Activated CD4-positive, CD25-positive, alpha-beta regulatory T cell treated with anti-CD3 and anti-CD28 coated beads, Interleukin-2, amount 50 U/mL, for 24 hours (primary cell): Measurements from ENCODE around the gene GDA.

ENCODE experiments used
- ATAC-seq, 2 donors: fragments of 150-1000 bp; cut with Tn5 transposase; one replicate each; pipeline ENCODE4 v1.10.0; 2021; ENCODE audit warnings: mild to moderate bottlenecking in 1 of 2, moderate library complexity in 1 of 2

The GDA gene

DNA sequence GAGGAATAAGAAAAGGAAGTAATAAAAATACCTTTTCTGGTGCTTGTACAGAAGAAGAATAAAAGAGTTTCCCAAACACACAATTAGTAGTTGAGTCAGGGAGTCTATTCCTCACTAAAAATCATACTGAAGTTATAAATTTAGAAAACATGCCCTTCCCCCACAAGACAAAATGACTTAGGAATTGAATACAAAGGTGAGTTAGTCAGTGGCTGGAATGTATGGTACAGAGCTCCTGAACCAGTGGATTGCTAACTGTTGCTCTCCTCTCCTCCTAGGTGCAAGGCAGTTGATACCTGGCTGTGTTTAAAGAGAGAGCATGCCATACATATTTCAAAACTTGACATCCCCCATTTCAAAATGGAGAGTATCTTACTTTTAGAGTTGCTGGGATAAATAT lies 1.9 kb downstream of the GDA start:
- no peak for ATAC-seq

DNA sequence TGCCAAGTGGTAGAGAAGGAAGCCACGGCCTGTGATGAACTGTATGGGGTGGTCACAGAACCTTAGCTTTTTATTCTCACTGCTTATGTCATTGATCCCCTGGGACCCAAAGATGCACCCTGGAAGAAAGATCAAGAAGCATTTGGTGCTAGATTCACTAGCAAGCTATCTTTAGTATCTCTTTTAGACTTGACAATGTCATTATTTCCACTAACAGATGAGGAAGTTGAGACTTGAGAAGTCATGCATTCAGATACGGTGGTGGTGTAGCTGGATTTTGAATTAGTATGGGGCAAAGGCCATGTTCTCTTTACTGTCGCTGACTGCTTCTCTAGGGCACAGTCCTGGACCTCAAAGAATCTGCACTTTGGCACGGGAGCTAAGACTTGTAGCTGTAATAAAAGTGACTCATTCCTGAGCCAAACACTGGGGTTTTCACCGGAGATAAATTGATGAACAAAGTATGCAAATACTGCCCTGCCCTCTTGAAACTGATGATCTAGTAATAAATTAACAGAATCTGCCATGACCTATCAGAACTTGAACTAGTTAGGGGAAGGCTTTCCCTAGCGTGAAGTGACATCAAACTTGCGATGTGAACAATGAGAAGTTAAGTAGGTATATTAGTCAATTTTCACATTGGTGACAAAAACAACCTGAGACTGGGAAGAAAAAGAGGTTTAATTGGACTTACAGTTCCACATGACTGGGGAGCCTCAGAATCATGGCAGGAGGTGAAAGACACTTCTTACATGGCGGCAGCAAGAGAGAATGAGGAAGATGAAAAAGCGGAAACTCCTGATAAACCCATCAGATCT lies 5.4 kb downstream of the GDA start:
- ATAC-seq, result no peak

DNA sequence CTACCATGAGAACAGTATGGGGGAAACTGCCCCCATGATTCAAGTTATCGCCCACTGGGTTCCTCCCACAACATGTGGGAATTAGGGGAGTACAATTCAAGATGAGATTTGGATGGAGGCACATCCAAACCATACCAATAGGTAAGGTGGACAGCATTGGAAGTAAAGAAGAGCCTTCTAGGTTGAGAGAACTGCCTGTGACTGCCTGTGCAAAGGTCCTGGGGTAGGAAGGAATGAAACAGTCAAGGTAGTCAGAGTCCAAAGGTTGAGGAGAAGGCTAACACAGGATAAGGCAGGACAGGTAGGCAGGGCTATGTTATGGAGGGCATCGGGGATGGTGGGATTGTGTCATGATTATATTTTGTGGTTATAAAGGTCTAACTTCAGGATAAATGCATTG lies 6.1 kb downstream of the GDA start:
- ATAC-seq, result no peak

DNA sequence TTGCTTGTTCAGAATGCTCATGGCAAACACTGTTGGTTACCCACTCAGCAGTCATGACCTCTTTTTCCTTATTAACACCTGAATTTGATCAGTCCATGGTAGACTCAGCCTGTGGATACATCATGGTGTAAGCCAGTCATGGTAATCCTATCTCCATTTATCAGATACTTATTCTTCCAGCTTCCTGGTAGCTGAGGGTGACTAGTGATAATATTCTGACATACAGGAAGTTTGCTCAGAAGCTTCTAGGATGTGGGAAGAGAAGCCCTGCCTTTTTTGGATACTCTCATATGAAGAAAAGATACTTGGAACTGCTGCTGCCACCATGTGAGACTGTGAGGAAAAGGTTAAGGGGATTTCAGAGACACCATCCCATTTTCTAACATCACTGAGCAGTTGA lies 7.3 kb downstream of the GDA start:
- no peak for ATAC-seq

DNA sequence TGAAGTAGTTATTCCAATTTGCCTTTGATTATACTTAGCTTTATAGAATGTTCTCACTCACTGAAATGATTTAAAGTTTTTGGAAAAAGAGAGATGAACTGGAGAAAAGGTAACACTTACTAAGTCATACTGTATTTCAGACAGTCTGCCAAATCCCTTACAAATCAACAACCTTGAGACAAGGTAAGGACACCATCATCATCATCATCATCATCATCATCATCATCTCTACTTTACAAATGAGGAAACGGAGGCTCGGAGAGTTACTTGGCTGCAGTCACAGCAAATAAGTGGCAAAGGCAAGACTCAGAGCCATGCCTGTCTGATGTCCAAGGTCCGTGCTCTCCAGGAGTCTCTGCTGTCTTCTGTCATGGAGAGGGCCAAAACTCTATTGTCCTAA lies 9.4 kb downstream of the GDA start:
- no peak for ATAC-seq

DNA sequence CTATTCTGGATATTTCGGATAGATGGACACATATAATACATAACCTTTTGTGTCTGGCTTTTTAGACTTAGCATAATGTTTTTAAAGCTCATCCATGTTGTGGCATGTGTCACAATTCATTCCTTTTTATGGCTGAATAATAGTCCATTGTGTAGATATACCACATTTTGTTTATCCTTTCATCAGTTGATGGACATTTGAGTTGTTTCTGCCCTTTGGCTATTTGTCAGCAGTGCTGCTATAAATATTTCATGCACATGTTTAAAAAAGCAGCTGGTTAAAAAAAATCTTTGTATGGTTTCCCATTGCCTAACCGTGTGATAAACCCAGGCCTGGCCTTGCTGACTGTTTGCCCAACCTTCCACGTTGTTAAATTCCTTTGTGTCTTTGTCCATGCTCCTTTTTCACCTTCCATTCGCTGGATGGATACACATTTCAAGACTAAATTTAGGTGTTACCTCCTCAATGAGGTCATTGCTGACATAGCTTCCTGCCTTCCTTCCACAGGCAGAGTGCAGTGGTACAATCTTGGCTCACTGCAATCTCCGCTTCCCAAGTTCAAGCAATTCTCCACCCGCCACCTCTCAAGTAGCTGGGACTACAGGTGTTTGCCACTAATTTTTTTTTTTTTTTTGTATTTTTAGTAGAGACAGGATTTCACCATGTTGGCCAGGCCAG lies 11.3 kb downstream of the GDA start:
- ATAC-seq, result no peak

DNA sequence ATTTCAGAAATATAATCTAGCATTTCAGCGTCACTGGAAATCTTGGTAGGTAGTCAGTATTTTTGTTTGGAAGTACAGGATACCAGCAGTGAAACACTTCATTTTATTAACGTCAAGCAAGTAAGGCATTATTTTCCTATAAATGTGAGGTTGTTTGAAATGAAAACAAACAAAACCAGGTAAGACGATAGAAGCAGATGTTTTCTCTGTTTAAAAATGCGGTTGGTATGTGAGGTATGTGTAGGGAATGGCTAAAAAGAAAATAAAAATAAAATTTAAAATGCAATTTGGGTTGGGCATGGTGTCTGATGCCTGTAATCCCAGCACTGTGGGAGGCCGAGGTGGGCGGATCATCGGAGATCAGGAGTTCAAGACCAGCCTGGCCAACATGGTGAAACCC lies 16.1 kb downstream of the GDA start:
- no peak for ATAC-seq

DNA sequence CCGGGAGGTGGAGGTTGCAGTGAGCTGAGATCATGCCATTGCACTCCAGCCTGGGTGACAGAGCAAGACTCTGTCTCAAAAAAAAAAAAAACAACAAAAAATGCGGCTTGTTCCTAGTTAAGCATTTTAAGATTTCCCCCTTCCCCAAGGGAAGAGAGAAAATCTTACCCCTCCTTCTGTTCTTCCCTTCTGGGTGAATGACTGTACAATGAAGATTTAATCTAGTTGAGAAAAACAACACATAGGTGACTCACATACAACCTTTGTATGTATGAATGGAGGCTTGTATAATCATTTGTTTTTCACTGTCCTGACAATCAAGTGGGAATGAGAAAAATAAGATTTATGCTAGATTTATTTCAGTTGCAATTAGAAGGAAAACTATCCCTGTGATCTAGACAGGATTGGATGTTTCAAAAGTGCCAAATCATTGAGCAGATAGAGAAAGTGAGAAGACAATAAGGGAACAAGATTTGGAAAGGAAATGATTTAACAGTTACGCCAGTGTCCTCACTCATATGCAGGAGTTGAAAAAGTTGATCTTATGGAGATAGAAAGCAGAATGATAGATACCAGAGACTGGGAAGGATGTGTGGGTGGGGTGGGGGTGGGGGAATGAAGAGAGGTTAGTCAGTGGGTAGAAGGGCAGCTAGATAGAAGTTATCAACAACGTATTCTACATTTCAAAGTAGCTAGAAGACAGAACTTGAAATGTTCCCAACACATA lies 16.7 kb downstream of the GDA start:
- ATAC-seq, result no peak

DNA sequence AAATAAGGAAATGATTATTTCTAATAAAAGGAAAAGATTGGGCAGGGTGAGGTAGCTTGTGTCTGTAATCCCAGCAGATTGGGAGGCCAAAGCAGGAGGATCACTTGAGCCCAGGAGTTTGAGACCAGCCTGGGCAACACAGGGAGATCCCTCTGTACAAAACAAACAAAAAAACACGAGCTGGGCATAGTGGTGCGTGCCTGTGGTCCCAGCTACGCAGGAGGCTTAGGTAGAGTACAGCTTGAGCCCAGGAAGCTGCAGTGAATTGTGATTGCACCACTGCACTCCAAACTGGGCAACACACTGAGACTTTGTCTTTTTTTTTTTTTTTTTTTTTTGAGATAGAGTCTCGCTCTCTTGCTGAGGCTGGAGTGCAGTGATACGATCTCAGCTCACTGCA lies 18.8 kb downstream of the GDA start:
- no peak for ATAC-seq

DNA sequence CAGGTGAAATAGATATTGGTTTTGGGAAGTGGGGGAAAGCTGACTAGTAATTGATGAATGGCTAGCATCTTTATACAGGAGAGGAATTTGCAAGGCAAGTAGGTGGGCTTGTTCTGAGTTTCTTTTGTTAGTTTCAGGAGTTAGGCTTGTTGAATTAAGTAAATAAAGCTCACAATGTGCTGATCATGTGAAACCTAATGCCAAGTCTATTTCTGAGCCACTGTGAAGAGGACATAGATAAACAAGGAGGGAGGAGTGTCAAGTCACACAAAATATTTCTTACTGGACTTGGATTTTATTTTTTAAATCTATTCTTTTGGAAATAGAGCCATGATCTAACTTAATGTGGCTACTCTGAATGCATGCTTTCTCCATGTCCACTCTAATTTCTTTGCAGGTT lies 19.9 kb downstream of the GDA start:
- no peak for ATAC-seq

DNA sequence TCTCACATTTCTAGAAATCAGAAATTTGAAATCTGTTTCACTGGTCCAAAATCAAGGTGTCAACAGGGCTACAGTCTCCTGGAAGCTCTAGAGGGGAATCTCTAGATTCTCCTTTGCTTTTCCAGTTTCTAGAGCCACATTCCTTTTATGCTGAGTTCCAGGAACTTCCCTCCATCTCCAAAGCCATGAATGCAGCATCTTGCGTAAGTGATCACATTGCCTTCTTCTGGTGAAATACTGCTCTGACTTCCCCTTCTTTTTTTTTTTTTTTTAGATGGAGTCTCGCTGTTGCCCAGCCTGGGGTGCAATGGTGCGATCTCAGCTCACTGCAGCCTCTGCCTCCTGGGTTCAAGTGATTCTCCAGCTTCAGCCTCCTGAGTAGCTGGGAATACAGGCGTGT lies 23.8 kb downstream of the GDA start:
- ATAC-seq, result no peak

DNA sequence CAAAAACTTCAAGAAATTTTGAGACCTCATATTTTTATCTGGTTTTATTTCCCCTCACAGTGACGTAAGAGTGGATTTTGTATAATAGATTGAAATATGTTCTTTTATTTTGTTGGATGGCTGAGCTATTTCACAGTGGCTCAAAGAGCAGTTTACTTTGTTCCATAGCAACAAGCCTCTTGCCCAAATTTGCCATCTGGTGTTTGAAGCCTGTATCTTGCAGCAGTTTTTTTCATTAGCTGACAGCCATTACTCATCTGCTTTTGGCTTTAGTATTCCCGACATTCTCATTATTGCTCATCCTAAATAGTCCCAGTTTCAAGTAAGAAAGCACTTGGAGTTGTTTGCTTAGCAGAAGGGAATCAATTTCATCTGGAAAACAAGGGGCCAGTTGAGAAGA lies 36.3 kb downstream of the GDA start:
- ATAC-seq, result no peak

DNA sequence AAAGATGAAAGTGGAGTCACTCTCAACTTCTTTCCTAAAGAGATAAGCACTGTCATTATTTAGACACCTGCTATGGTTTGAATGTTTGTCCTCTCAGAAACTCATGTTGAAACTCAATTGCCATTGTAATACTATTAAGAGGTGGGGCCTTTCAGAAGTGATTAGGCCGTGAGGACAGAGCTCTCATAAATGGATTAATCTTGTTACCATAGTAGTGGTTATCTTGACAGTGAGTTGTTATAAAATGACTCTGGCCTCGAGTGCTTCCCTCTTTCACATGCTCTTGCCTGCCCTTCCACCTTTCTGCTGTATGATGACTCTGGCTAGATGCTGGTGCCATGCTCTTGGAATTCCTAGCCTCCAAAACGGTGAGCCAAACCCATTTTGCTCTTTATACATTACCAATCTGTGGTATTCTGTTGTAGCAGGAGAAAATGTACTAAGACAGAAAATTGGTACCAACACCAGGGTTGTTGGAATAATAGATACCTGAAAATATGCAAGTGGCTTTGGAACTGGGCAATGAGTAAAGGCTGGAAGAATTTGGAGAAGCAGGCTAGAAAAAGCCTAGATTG lies 38.0 kb downstream of the GDA start:
- no peak for ATAC-seq

DNA sequence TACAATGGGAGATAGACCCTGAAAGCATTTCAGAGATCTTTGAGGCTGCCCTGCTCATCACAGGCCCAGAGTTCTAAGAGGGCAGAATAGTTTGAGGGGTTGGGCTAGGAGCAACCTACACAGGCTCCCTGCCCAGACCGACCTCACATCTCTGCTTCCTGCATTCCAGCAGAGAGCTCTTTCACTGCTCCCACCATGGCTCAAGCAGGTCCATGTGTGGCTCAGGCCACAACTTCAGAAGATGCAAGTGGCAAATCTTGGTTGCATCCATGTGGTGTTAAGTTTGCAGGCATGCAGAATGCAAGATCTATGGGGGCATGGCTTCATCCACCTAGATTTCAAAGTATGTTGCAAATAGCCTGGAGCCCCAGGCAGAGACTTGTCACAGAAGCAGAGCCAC lies 39.0 kb downstream of the GDA start:
- no peak for ATAC-seq

DNA sequence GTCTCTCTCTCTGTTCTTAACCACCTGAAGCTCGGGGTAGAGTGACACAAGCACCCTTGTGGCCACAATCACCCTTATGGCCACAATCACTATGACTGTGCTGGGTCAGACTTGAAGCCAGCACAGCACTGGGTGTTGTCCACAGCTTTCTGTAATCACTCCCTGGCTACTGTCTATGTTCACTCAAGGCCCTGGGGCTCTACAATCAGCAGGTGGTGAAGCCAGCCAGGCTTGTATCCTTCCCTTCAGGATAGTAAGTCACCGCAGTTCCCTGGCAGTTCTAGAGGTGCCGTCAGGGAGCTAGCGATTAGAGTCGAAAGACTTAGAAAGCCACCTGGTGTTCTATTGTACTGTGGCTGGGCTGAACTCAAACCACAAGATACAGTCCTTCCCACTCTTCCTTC lies 44.2 kb downstream of the GDA start:
- ATAC-seq, result no peak

DNA sequence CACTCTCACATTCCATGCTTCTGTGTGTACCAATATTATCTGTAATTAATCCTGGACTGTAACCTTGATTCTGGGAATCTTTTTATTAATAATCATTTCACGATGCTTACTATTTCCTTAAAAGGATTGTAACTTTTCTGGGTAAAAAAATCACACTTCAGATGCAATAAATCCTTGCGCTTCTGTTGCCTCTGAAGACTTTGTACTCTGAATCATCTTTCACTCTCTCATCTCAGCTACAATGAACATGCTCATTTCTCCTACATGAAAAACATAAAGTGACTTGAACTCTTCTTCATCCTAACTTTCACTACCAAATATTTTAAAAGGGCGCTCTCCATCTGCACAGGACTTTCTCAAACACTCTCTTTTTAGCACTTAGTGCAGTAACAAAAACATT lies 50.0 kb downstream of the GDA start:
- no peak for ATAC-seq

DNA sequence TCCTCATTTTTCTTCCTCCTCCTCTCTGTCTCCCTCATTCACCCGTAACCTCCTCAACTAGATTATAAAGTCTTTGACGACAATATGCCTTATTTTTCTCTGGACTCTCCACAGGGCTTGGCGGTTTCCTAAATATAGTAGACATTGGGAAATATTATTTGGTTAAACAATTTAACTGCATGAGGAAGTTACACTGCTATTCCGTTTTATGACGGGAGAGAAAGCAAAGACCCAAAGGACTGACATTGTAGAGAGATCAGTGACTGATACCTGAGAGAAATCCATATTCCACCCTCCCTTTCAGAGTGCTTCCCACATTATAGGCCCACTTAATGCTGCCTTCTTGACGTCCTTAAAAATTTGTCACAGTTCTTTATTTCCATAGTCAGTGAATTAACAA lies 51.2 kb downstream of the GDA start:
- ATAC-seq, result no peak

DNA sequence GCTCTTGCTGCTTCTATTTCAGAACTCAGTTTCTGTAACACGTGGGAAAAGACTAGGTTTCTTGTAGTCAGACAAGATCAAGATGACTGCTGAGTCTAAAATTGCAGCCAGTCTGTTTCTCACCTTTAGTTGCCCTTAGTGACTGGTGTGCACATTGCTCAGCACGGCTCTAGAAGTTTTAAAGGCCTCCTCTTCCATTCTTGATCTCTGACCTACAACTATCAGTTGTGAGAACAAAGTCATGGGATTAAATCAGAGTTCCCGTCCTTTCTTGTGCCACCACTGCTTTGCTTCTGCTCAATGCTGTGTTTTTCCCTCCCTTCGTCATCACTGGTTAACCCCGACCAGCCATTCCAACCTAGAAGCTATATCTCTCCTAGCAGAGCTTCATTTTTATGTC lies 52.8 kb downstream of the GDA start:
- ATAC-seq, result no peak

DNA sequence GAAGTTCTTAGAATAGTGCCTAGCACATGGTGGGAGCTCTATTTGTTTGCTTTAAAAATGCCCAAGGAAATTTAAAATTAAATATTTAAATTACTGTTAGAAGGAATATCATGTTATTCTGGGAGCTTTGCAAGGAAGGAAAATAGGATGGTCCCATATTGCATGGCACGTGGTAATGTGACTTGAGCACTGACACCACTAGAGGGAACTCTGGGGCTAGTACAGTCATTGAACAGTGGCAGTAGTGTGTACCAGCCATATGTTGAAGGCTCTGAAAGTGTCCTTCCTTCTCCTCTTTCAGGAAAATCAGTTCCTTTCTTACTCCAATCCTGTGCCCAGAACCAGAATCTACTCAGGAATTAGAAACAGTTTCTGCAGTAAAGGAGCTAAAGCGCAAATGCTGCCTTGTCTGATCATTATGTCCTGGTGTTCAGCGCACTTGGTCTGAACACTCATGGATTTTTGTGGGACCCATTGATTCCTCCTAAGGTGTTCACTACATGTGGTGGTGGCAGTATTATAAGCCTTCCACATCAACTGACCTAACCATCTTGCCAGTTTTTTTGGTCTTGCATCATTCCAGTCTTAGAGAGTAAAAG lies 54.1 kb downstream of the GDA start:
- no peak for ATAC-seq

DNA sequence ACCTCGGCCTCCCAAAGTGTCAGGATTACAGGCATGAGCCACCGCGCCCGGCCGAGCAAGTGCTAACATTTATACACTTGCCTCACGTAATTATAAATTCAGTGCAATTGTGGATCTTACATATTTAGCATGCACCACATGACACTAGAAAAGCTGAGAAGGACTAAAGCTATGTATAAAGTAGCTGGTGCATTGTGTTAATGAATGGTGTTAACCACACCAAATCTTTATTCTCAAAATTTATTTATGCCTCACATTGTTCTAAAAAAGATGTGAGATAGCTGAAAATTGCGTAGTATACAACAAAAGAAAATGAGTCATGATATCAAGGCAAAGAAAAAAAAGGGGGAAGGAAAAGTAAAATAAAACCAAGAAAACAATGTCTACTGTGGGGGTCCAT lies 54.8 kb downstream of the GDA start:
- ATAC-seq, result no peak

DNA sequence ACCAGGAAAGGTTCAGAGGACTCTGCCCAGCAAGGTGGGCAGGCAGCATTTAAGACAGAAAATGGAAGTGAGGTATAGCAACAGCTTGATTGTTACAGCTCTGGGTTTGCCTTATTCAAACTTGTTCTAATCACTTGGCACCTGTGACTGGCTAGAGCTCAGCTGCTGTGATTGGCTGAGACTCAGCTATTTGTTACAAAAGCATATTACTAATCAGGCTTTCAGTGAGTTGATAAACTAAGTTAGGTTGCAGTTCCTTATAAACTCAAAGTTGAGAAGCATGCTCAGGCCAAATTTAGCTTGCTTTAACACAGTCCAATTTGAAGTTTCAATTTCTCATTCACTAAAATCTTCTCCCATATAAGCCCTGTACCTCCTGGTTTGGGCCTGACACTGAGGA lies 56.3 kb downstream of the GDA start:
- no peak for ATAC-seq

DNA sequence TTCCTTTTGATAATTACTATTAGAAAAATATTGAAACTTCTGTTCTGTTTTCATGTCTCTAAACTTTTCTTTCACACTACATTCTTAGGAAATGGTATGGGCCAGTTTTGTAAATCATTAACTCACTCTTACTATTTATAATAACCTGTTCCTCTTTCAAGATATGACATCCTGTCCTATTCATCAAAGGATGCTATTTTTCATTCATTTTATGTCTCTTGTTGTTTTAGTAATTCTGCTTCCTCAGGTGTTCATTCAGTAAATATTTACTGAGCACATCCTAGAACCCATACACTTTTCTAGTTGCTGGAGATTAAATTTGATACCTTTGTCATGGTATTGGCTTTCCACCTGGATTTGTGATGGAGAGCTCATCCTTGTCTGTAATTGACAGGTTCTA lies 58.0 kb downstream of the GDA start:
- ATAC-seq, result no peak

DNA sequence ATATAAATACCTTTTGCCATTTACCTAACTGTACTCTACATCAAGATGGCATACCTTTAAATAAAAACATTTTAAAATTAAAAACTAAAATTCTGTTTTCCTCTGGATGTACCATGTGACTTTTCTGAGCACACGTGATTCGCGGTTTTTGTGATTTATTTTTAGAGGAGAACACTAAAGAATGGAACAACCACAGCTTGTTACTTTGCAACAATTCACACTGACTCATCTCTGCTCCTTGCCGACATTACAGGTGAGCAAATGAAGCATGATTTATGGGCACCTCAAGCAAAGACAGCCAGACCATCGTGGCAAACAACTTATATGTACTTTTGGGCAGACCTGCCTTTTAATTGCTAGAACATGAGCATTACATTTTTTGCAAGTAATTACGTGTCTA lies 61.3 kb downstream of the GDA start:
- ATAC-seq, result no peak
